ENCODE results near the gene INAVA. TPM values are rescaled to one million over a fixed set of nuclear protein-coding genes. Genes with fewer than 3 reads are reported as not detected.
A peak's percentile ranks its signal among the peaks of the same experiment; 100 is the strongest.

The INAVA gene
- total and polyA plus RNA-seq, 10 of the 15 experiments (the other 5 are each of a cell fraction or from before 2014, with no cell fraction given) = 3.6 to 15.4 (median 9.5) TPM

DNA sequence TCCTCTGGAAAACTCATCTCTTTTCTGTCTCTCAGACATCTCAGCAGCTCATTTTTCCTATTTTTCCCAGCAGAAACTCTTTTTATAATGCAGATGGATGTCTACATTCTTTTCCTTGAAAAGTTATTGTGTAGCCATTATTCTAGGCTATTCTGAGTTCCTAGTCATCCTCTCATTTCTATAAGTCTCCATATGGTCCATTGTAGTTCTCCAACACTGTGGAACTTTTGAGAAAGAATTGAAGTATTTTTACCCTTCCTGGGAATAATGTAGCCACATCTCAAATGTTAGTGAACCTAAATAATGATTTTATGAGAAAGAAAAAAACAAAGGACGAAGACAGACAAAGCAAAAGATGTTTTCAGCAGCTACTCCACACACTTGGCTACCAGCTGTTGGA, 48.3 kb upstream of the INAVA start (continued):
- no peak for TF ChIP-seq PRDM15 (CRISPR knock-in tag; IDR thresholded peaks at IDR 0.05)
- TF ChIP-seq POLR2A (IDR thresholded peaks at IDR 0.05; ENCODE audit: low read depth, low read length) = no peak
- TF ChIP-seq NR2C1 (IDR thresholded peaks at IDR 0.05) = no peak
- TF ChIP-seq RBBP5 (conservative IDR thresholded peaks at IDR 0.05) = no peak

DNA sequence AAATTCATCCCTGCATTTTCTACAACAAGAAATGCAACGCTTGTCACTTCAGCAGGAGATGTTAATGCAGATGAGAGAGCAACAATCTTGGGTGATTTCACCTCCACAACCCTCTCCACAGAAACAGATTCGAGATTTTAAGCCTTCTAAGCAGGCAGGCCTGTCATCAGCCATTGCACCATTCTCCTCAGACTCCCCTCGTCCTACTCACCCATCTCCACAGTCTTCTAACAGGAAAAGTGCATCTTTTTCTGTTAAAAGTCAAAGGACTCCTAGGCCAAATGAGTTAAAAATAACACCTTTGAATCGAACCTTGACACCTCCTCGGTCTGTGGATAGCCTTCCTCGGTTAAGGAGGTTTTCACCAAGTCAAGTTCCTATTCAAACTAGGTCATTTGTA, 45.3 kb upstream of the INAVA start:
- Histone ChIP-seq H3K9ac (ENCODE audit: control insufficient read depth, insufficient read depth, low read length) (no peak overlapping the region), H3K27me3 (replicated peaks in 1 of 2; ENCODE audit: control insufficient read depth in 2 of 2, insufficient read depth in 2 of 2, low read length in 1 of 2) (no peaks in the 10 kb centered on the region), H3K9me3 (replicated peaks; ENCODE audit: control insufficient read depth, insufficient read depth, low read length) (no peaks in the 10 kb centered on the region), H3K79me2 (ENCODE audit: control insufficient read depth, insufficient read depth, low read length) (no peaks in the 10 kb centered on the region), H2AFZ (ENCODE audit: control insufficient read depth, low read depth, low read length) (no peak overlapping the region), H4K20me1 (ENCODE audit: control insufficient read depth, insufficient read depth) (no peaks in the 10 kb centered on the region), H3K4me3 (no peak overlapping the region), H3K4me1 (ENCODE audit: control insufficient read depth, insufficient read depth, low read length) (no peaks in the 10 kb centered on the region), H3K36me3 (ENCODE audit: control insufficient read depth in 2 of 2, insufficient read depth in 2 of 2, low read length in 1 of 2) (peaks cover 0 to 16% of the 10 kb centered on the region in 2 experiments; a peak in 3 of 4 replicates), H3K4me2 (ENCODE audit: control insufficient read depth, insufficient read depth) (no peak overlapping the region), H3K27ac (ENCODE audit: control insufficient read depth, insufficient read depth) (no peak overlapping the region)
- no peak for ATAC-seq
- CTCF ChIA-PET = no interaction called here
- intact Hi-C loops (cut with micrococcal nuclease; ENCODE audit: unreplicated experiment) = loop anchor here (1.0 kb wide), 1 partner anchor 12 kb away; no protein-coding TSS in a partner anchor
- FAIRE-seq = no peak
- no peak for DNase-seq (ENCODE audit: low read depth, low spot score)
- POLR2A ChIA-PET = no interaction called here
- TSS peak; percentile 28 for BruUV-seq (replicated peaks)
- SMC1A ChIA-PET (ENCODE audit: uncharacterized antibody, unreplicated experiment) = no interaction called here
- 63% methylated on average over 6 of the region's 6 CpGs for WGBS (ENCODE audit: insufficient coverage, insufficient replicate concordance, low lambda C conversion rate, missing lambda C conversion rate)
- RAD21 ChIA-PET (ENCODE audit: unreplicated experiment) = no interaction called here
- no peak for TF ChIP-seq MTA2 (IDR thresholded peaks at IDR 0.05; ENCODE audit: low read depth)
- TF ChIP-seq KLF5 (IDR thresholded peaks at IDR 0.05; ENCODE audit: partially characterized antibody) = no peak
- no peak for TF ChIP-seq RAD51 (IDR thresholded peaks at IDR 0.05)
- TF ChIP-seq NBN (IDR thresholded peaks at IDR 0.05) = no peak
- no peak for TF ChIP-seq ZNF217 (IDR thresholded peaks at IDR 0.05)
- TF ChIP-seq GATAD2B (conservative IDR thresholded peaks at IDR 0.05; ENCODE audit: low read depth) = no peak
- no peak for TF ChIP-seq RELB (IDR thresholded peaks at IDR 0.05; ENCODE audit: low read depth)
- no peak for TF ChIP-seq TCF12 (IDR thresholded peaks at IDR 0.05; ENCODE audit: low read depth, low read length)
- no peak for TF ChIP-seq SMAD5 (IDR thresholded peaks at IDR 0.05; ENCODE audit: low read depth)
- no peak for TF ChIP-seq TCF7 (IDR thresholded peaks at IDR 0.05; ENCODE audit: borderline replicate concordance)
- no peak for TF ChIP-seq ZSCAN29 (IDR thresholded peaks at IDR 0.05)
- no peak for TF ChIP-seq POLR2AphosphoS5 (IDR thresholded peaks at IDR 0.05; ENCODE audit: low read length)
- TF ChIP-seq NRF1 (conservative IDR thresholded peaks at IDR 0.05; ENCODE audit: low read depth, low read length) = no peak
- TF ChIP-seq REST (IDR thresholded peaks at IDR 0.05; ENCODE audit: low read depth, low read length) = no peak
- TF ChIP-seq CHD4 (IDR thresholded peaks at IDR 0.05) = no peak
- in situ Hi-C loops (cut with MboI) = no loop called here

Measured in GM12878 (cell line).